HG03039 (cell line): ENCODE data around the gene OR2T27.
"Not testable (repeated sequence)": the region's sequence is repeated elsewhere in the genome, so short reads cannot be mapped to it uniquely, and the experiment has no call there.

Experiments used
- ATAC-seq: cut with Tn5 transposase; IDR thresholded peaks from one replicate; pipeline ENCODE4 v1.9.1; 2021; ENCODE audit warnings: mild to moderate bottlenecking, moderate library complexity; ENCODE audit not compliant: unreplicated experiment

Gene OR2T27

DNA sequence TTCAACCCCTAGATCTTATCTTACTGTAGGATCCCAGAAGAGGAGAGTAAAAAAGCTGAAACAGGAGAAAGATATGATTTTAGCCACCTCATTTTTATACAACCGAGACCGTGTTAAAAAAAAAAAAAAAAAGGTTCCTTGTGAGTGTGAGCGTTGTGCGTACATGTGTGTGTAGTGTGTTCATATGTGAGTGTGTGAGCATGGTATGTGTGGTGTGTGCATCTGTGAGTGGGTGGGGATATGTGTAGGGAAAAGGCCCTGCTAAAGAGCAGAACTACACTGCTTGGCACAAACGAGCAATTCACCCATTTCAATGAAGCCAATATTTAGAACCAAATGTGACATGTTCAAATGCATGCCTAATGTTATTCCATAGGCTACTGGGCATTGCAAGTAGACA lies 13.7 kb downstream of the OR2T27 start:
- not testable (repeated sequence) for ATAC-seq

DNA sequence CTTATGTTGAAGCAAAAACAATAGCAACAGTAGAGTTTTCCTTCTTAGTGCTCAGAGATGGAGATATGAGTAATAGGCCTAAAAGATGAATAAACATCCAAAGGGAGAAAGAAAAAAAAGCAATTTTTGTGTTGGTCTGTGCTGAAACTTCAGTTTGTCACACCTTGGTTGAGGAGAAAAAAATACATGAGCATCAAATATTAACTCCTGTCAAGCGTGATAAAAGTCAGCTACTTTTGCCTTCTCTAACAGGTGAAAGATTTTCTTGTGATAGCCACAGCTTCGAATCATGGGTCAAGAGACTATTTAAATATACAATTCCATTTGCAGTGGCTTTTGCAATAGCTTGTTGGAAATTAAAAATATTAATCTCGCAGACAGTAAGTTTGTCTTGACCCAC lies 14.4 kb downstream of the OR2T27 start:
- ATAC-seq = not testable (repeated sequence)

GRCh38 chr1:248639652-248640051 lies 15.7 kb downstream of the OR2T27 start:
- ATAC-seq = peak; percentile 42

GRCh38 chr1:248636612-248637011 lies 18.7 kb downstream of the OR2T27 start:
- not testable (repeated sequence) for ATAC-seq

DNA sequence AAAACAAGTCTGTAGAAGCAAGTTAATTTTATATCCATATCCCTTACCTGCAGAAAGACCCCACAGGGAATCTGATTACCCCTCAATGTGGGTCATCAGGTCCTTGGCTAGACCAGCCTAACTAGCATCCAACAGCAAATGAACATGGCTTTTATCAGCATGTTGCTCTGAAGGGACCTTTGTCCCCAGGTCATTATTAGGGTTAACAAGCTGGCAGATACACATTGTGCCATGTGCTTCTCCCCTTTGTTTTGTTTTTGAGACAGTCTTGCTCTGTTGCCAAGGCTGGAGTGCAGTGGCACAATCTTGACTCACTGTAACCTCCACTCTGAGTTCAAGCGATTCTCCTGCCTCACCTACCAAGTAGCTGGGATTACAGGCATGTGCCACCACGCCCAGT lies 20.3 kb downstream of the OR2T27 start, which contains the start of gene OR2T11:
TSS of gene OR2T11 (minus strand) at position 101 of the 400 bp plus-strand sequence. CDS start 7,963 bp downstream, outside the sequence.
- not testable (repeated sequence) for ATAC-seq

- no peak for ATAC-seq
Observed at GRCh38 chr1:248631354-248632008, 23.8 kb downstream of the OR2T27 start.

DNA sequence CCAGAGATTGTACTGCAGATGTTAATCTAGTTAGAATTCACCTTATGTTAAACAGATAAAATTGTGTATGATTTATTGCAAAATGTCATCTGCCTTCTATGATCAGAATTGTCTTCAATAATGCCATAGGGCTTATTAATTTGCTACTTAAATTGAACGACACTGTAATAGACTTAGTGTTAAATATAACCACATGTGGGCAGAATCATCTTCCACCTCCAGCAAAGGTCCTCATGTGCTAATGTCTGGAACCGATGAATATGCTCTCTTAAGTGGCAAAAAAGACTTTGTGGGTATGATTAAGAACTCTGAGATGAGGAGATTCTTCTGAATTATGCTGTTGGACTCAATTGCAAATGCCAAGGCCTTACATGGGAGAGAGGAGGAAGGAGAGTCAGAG lies 24.8 kb downstream of the OR2T27 start:
- ATAC-seq = no peak

- peak; percentile 87 for ATAC-seq
Observed at GRCh38 chr1:248627971-248628844, 27.1 kb downstream of the OR2T27 start.

- ATAC-seq = no peak
Observed at GRCh38 chr1:248625971-248626370, 29.4 kb downstream of the OR2T27 start.

DNA sequence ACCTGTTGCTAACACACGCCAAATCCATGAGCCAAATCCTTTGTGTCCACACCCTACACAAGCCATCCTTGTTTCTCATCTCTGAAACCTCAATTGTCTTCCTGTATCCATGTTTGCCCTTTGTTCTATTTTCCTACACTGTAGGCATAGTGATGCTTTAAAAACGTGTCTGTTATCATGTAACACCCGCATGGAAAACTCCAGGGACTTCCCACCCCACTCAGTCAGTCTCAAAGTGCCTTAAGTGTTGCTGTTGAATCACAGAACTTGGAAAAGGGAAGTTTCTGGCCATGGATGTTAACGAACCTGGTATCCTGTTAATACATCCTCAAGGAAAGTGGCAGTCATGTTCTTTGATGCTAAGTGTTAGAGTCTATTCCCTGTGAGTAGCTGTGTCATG lies 30.2 kb downstream of the OR2T27 start:
- no peak for ATAC-seq

GRCh38 chr1:248622570-248623001 lies 32.7 kb downstream of the OR2T27 start:
- peak; percentile 83 for ATAC-seq

GRCh38 chr1:248621770-248622169 lies 33.6 kb downstream of the OR2T27 start:
- ATAC-seq = no peak

GRCh38 chr1:248618878-248619277 lies 36.5 kb downstream of the OR2T27 start:
- no peak for ATAC-seq

- ATAC-seq = no peak
Observed at GRCh38 chr1:248618119-248618518, 37.2 kb downstream of the OR2T27 start.

DNA sequence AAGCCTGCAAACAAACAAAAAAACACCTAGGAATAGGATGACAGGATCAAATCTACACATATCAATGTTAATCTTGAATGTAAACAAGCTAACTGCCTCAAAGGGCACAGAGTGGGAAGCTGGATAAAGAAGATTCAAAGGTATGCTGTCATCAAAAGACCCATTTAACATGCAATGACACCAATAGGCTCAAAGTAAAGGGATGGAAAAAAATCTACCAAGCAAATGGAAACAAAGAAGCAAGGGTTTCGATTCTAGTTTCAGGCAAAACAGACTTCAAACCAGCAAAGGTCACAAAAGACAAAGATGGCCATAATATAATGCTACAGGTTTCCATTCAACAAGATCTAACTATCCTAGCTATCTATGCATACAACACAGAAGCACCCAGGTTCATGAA lies 41.6 kb downstream of the OR2T27 start:
- ATAC-seq = no peak

DNA sequence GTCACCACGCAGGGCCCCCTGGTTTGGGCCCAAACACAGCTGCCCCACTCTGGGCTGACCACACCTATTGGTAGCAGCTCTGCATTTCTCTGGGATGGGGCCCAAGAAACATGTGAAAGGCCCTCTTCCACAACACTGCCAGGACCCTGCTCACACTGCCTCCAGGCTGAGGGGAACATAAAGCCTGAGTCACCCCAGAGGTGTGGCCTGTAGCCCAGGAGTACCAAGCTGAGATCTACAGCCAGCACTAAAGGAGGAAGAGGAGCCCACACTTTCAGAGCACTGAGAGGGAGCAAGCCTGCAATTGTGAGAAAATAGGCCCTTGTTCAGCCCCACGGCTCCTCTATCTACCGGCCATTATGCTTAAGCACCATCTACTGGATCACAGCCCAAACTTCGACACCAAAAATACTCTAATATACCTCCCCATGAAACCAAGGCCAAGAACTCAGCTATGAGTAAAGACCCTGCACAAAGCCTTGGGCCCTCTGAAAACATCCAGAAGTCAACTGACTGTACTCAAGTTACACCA lies 43.4 kb downstream of the OR2T27 start:
- ATAC-seq = no peak

GRCh38 chr1:248610301-248610700 lies 45.0 kb downstream of the OR2T27 start:
- ATAC-seq = no peak
